Large intestine (tissue), 3 donors: Measurements from ENCODE around the gene GALNT18. TPM values are rescaled to one million over a fixed set of nuclear protein-coding genes. Genes with fewer than 3 reads are reported as not detected.
A peak's percentile ranks its signal among the peaks of the same experiment; 100 is the strongest.

Experiments used
- DNase-seq, 2 donors: peaks; one replicate each; pipeline versions ENCODE4 v3.0.0 to v3.0.0-alpha.2; 2013
- H3K27ac ChIP-seq: one replicate; pipeline ENCODE4 v1.5.1; 2013; ENCODE audit warnings: low read length
- H3K27me3 ChIP-seq: 2 replicates; pipeline ENCODE4 v1.6.1; 2013; ENCODE audit warnings: low read length; ENCODE audit not compliant: control insufficient read depth, insufficient read depth
- H3K36me3 ChIP-seq: 2 replicates; pipeline ENCODE4 v1.6.1; 2013; ENCODE audit warnings: low read length; ENCODE audit not compliant: control insufficient read depth, insufficient read depth
- H3K4me1 ChIP-seq: one replicate; pipeline ENCODE4 v1.6.1; 2013; ENCODE audit warnings: low read length; ENCODE audit not compliant: control insufficient read depth, insufficient read depth
- H3K4me3 ChIP-seq: one replicate; pipeline ENCODE4 v1.5.1; 2013; ENCODE audit warnings: low read length
- H3K9me3 ChIP-seq: one replicate; pipeline ENCODE4 v1.6.1; 2013; ENCODE audit warnings: mild to moderate bottlenecking, low read depth, low read length, moderate library complexity; ENCODE audit not compliant: control insufficient read depth
- WGBS: methylation state at CpG from one replicate; pipeline ENCODE4 v1.1.5; 2013; ENCODE audit warnings: low lambda C conversion rate; ENCODE audit not compliant: insufficient coverage; 5-methylcytosine and 5-hydroxymethylcytosine counted together
- polyA plus RNA-seq: library from polyadenylated mRNA; unstranded; fragments of 120-200 nt; gene quantifications from one replicate; pipeline ENCODE4 v1.2.1, GENCODE V29; 2013

GALNT18 gene
- polyA plus RNA-seq, 1 donor = 3.7 TPM

GRCh38 chr11:11534981-11535380 lies 86.8 kb downstream of the GALNT18 start:
- Histone ChIP-seq H3K9me3 (no peaks in the 10 kb centered on the region), H3K4me3 (no peak overlapping the region), H3K27me3 (peaks cover 5% of the 10 kb centered on the region), H3K36me3 (no peaks in the 10 kb centered on the region), H3K27ac (no peak overlapping the region), H3K4me1 (peaks cover 10% of the 10 kb centered on the region)
- DNase-seq = peak in 1 of 2 donors; percentile 12
- no CpG with 5 or more reads among the region's 4 CpGs for WGBS

- Histone ChIP-seq H3K4me1 (peaks cover 7% of the 10 kb centered on the region), H3K4me3 (no peak overlapping the region), H3K27ac (no peak overlapping the region), H3K27me3 (peaks cover 5% of the 10 kb centered on the region), H3K36me3 (no peaks in the 10 kb centered on the region), H3K9me3 (no peaks in the 10 kb centered on the region)
- no peak for DNase-seq
- no CpG with 5 or more reads among the region's 7 CpGs for WGBS
These were observed 88.1 kb downstream of the GALNT18 start for GRCh38 chr11:11533751-11534150.

- Histone ChIP-seq H3K36me3 (no peaks in the 10 kb centered on the region), H3K27me3 (peaks cover 5% of the 10 kb centered on the region), H3K4me3 (no peak overlapping the region), H3K9me3 (no peaks in the 10 kb centered on the region), H3K27ac (no peak overlapping the region), H3K4me1 (peaks cover 4% of the 10 kb centered on the region)
- WGBS = no CpG with 5 or more reads among the region's 2 CpGs
- no peak for DNase-seq
These were observed 88.7 kb downstream of the GALNT18 start for GRCh38 chr11:11533057-11533456.

GRCh38 chr11:11532574-11532973 lies 89.2 kb downstream of the GALNT18 start:
- Histone ChIP-seq H3K4me1 (peaks cover 4% of the 10 kb centered on the region), H3K27ac (no peak overlapping the region), H3K27me3 (peaks cover 5% of the 10 kb centered on the region), H3K36me3 (no peaks in the 10 kb centered on the region), H3K9me3 (no peaks in the 10 kb centered on the region), H3K4me3 (no peak overlapping the region)
- DNase-seq = no peak
- WGBS = no CpG with 5 or more reads among the region's 2 CpGs

- Histone ChIP-seq H3K4me1 (peaks cover 4% of the 10 kb centered on the region), H3K36me3 (no peaks in the 10 kb centered on the region), H3K9me3 (no peaks in the 10 kb centered on the region), H3K4me3 (no peak overlapping the region), H3K27ac (no peak overlapping the region), H3K27me3 (peaks cover 5% of the 10 kb centered on the region)
- no CpG with 5 or more reads among the region's 11 CpGs for WGBS
- no peak for DNase-seq
These were observed 90.5 kb downstream of the GALNT18 start for GRCh38 chr11:11531131-11531908.

- H3K27me3 ChIP-seq = peaks cover 5% of the 10 kb centered on the region
- H3K36me3 ChIP-seq = no peaks in the 10 kb centered on the region
- no peak overlapping the region for H3K4me3 ChIP-seq
- no peak for DNase-seq
- WGBS = no CpG with 5 or more reads among the region's 1 CpG
- no peaks in the 10 kb centered on the region for H3K9me3 ChIP-seq
- H3K4me1 ChIP-seq = no peaks in the 10 kb centered on the region
- no peak overlapping the region for H3K27ac ChIP-seq
These were observed 92.8 kb downstream of the GALNT18 start for GRCh38 chr11:11528986-11529385.

- H3K36me3 ChIP-seq = no peaks in the 10 kb centered on the region
- DNase-seq = no peak
- no peaks in the 10 kb centered on the region for H3K4me1 ChIP-seq
- H3K27me3 ChIP-seq = no peaks in the 10 kb centered on the region
- no peak overlapping the region for H3K4me3 ChIP-seq
- H3K27ac ChIP-seq = no peak overlapping the region
- H3K9me3 ChIP-seq = no peaks in the 10 kb centered on the region
- 81% methylated on average over 3 of the region's 5 CpGs for WGBS
These were observed 96.5 kb downstream of the GALNT18 start for GRCh38 chr11:11525283-11525682.

- WGBS = 83% methylated on average over 2 of the region's 5 CpGs
- no peaks in the 10 kb centered on the region for H3K4me1 ChIP-seq
- no peaks in the 10 kb centered on the region for H3K9me3 ChIP-seq
These were observed 97.3 kb downstream of the GALNT18 start for GRCh38 chr11:11524436-11525061.

GRCh38 chr11:11522591-11522990 lies 99.2 kb downstream of the GALNT18 start:
- H3K27me3 ChIP-seq = no peaks in the 10 kb centered on the region
- H3K4me1 ChIP-seq = no peaks in the 10 kb centered on the region
- WGBS = no CpG with 5 or more reads among the region's 4 CpGs

More at GRCh38 chr11:11524436-11525061, 97.3 kb downstream of the GALNT18 start:
- H3K27me3 ChIP-seq = no peaks in the 10 kb centered on the region
- H3K36me3 ChIP-seq = no peaks in the 10 kb centered on the region
- no peak overlapping the region for H3K27ac ChIP-seq
- no peak for DNase-seq
- H3K4me3 ChIP-seq = no peak overlapping the region

GRCh38 chr11:11521306-11522002 lies 100.4 kb downstream of the GALNT18 start:
- Histone ChIP-seq H3K36me3 (no peaks in the 10 kb centered on the region), H3K27ac (no peak overlapping the region), H3K27me3 (no peaks in the 10 kb centered on the region), H3K4me3 (no peak overlapping the region), H3K4me1 (no peaks in the 10 kb centered on the region), H3K9me3 (no peaks in the 10 kb centered on the region)
- no peak for DNase-seq
- 40% methylated on average over 2 of the region's 13 CpGs for WGBS

More at GRCh38 chr11:11522591-11522990, 99.2 kb downstream of the GALNT18 start:
- no peaks in the 10 kb centered on the region for H3K36me3 ChIP-seq
- no peak for DNase-seq
- no peak overlapping the region for H3K27ac ChIP-seq
- no peaks in the 10 kb centered on the region for H3K9me3 ChIP-seq
- H3K4me3 ChIP-seq = no peak overlapping the region
